H9 (cell line): ENCODE results near the gene PPP1R13B. TPM values are rescaled to one million over a fixed set of nuclear protein-coding genes. Genes with fewer than 3 reads are reported as not detected.

Experiments used
- DNase-seq: peaks from one replicate; pipeline ENCODE4 v3.0.0-alpha.2; 2017
- H2AFZ ChIP-seq: one replicate; pipeline ENCODE4 v1.6.1; 2013; ENCODE audit warnings: mild to moderate bottlenecking, low read length, control low read depth, moderate library complexity
- H2AK5ac ChIP-seq: 2 replicates; pipeline ENCODE4 v1.6.1; 2013; ENCODE audit warnings: low read length, control low read depth, mixed read lengths; ENCODE audit not compliant: insufficient read length
- H2BK120ac ChIP-seq: one replicate; pipeline ENCODE4 v1.6.1; 2013; ENCODE audit warnings: low read depth, mild to moderate bottlenecking, low read length, control low read depth, inconsistent platforms; ENCODE audit not compliant: poor library complexity, severe bottlenecking
- H2BK12ac ChIP-seq: 2 replicates; pipeline ENCODE4 v1.6.1; 2013; ENCODE audit warnings: low read length, control low read depth, mixed read lengths, low read depth; ENCODE audit not compliant: insufficient read length
- H2BK15ac ChIP-seq: 2 replicates; pipeline ENCODE4 v1.6.1; 2013; ENCODE audit warnings: low read depth, low read length, control low read depth
- H2BK20ac ChIP-seq: one replicate; pipeline ENCODE4 v1.6.1; 2013; ENCODE audit warnings: low read depth, mild to moderate bottlenecking, low read length, control low read depth, inconsistent platforms; ENCODE audit not compliant: poor library complexity, severe bottlenecking
- H2BK5ac ChIP-seq: 2 replicates; pipeline ENCODE4 v1.6.1; 2013; ENCODE audit warnings: low read length, control low read depth, mixed read lengths; ENCODE audit not compliant: insufficient read length
- H3K14ac ChIP-seq: 2 replicates; pipeline ENCODE4 v1.6.1; 2013; ENCODE audit warnings: low read length, control low read depth; ENCODE audit not compliant: insufficient read depth
- H3K18ac ChIP-seq: 2 replicates; pipeline ENCODE4 v1.6.1; 2013; ENCODE audit warnings: low read depth, mild to moderate bottlenecking, mixed read lengths, low read length, control low read depth; ENCODE audit not compliant: insufficient read length
- H3K23ac ChIP-seq: 2 replicates; pipeline ENCODE4 v1.6.1; 2013; ENCODE audit warnings: low read length, control low read depth, mixed read lengths, low read depth; ENCODE audit not compliant: insufficient read length
- H3K23me2 ChIP-seq: 2 replicates; pipeline ENCODE4 v1.6.1; 2013; ENCODE audit warnings: low read depth, mild to moderate bottlenecking, mixed read lengths, low read length, control low read depth; ENCODE audit not compliant: insufficient read length, poor library complexity, severe bottlenecking
- H3K27ac ChIP-seq: 2 replicates; pipeline ENCODE4 v1.5.1; 2013; ENCODE audit warnings: low read length, control low read depth, mixed read lengths, low read depth; ENCODE audit not compliant: insufficient read length
- H3K27me3 ChIP-seq: 2 replicates; pipeline ENCODE4 v1.6.1; 2013; ENCODE audit warnings: low read length, control low read depth, inconsistent platforms; ENCODE audit not compliant: insufficient read depth
- H3K4ac ChIP-seq: 2 replicates; pipeline ENCODE4 v1.6.1; 2013; ENCODE audit warnings: low read depth, mild to moderate bottlenecking, control low read depth, inconsistent platforms, low read length, moderate library complexity
- H3K4me1 ChIP-seq: 2 replicates; pipeline ENCODE4 v1.6.1; 2013; ENCODE audit warnings: low read length, control low read depth, inconsistent platforms; ENCODE audit not compliant: insufficient read depth
- H3K4me2 ChIP-seq: 2 replicates; pipeline ENCODE4 v1.6.1; 2013; ENCODE audit warnings: low read length, control low read depth, mixed read lengths; ENCODE audit not compliant: insufficient read length, insufficient read depth
- H3K56ac ChIP-seq: 2 replicates; pipeline ENCODE4 v1.6.1; 2013; ENCODE audit warnings: low read depth, mild to moderate bottlenecking, mixed read lengths, low read length, control low read depth; ENCODE audit not compliant: insufficient read length
- H3K79me1 ChIP-seq: 2 replicates; pipeline ENCODE4 v1.6.1; 2013; ENCODE audit warnings: low read depth, mild to moderate bottlenecking, moderate library complexity, low read length, control low read depth, inconsistent platforms; ENCODE audit not compliant: insufficient read depth, poor library complexity, severe bottlenecking
- H3K79me2 ChIP-seq: 2 replicates; pipeline ENCODE4 v1.6.1; 2013; ENCODE audit warnings: low read length, control low read depth, inconsistent platforms; ENCODE audit not compliant: insufficient read depth
- H3K9ac ChIP-seq: 2 replicates; pipeline ENCODE4 v1.6.1; 2013; ENCODE audit warnings: low read length, control low read depth, mixed read lengths; ENCODE audit not compliant: insufficient read length; ENCODE audit errors: extremely low read depth
- H3K9me3 ChIP-seq: one replicate; pipeline ENCODE4 v1.6.1; 2013; ENCODE audit warnings: low read depth, low read length, inconsistent platforms; ENCODE audit not compliant: control insufficient read depth
- H3T11ph ChIP-seq: one replicate; pipeline ENCODE4 v1.6.1; 2013; ENCODE audit warnings: mild to moderate bottlenecking, low read length, control low read depth, inconsistent platforms
- H4K20me1 ChIP-seq: one replicate; pipeline ENCODE4 v1.6.1; 2013; ENCODE audit not compliant: control insufficient read depth, insufficient read length, insufficient read depth
- H4K5ac ChIP-seq: 2 replicates; pipeline ENCODE4 v1.6.1; 2013; ENCODE audit warnings: low read depth, mild to moderate bottlenecking, mixed read lengths, low read length, control low read depth; ENCODE audit not compliant: insufficient read length
- H4K8ac ChIP-seq: replicated peaks from 2 replicates; pipeline ENCODE4 v1.6.1; 2013; ENCODE audit warnings: low read length, control low read depth, mixed read lengths, low read depth; ENCODE audit not compliant: insufficient read length
- H4K91ac ChIP-seq: 2 replicates; pipeline ENCODE4 v1.6.1; 2013; ENCODE audit warnings: low read depth, mild to moderate bottlenecking, moderate library complexity, mixed read lengths, low read length, control low read depth; ENCODE audit not compliant: insufficient read length
- H3K27ac Mint-ChIP-seq, 3 experiments: 2 replicates in 2 of 3; 3 replicates in 1 of 3; pipeline ENCODE4 v1.8.0; 2020 to 2021; ENCODE audit warnings: mixed read lengths in 3 of 3, mild to moderate bottlenecking in 1 of 3, moderate library complexity in 1 of 3
- H3K27me3 Mint-ChIP-seq: 2 replicates; pipeline ENCODE4 v1.8.0; 2021; ENCODE audit warnings: low read depth, mild to moderate bottlenecking, moderate library complexity, mixed read lengths
- H3K36me3 Mint-ChIP-seq, 3 experiments: 2 replicates in 2 of 3; 3 replicates in 1 of 3; pipeline ENCODE4 v1.8.0; 2020 to 2021; ENCODE audit warnings: low read depth in 3 of 3, mixed read lengths in 3 of 3; ENCODE audit not compliant: insufficient read depth in 1 of 3
- H3K4me1 Mint-ChIP-seq, 2 experiments: 2 replicates each; pipeline ENCODE4 v1.8.0; 2020; ENCODE audit warnings: mixed read lengths in 2 of 2
- H3K4me3 Mint-ChIP-seq, 2 experiments: 2 replicates in 1 of 2; 3 replicates in 1 of 2; pipeline ENCODE4 v1.8.0; 2020 to 2021; ENCODE audit warnings: mild to moderate bottlenecking in 2 of 2, mixed read lengths in 2 of 2, moderate library complexity in 1 of 2
- H3K9me3 Mint-ChIP-seq, 2 experiments: 2 replicates in 1 of 2; 3 replicates in 1 of 2; pipeline ENCODE4 v1.8.0; 2020; ENCODE audit warnings: mild to moderate bottlenecking in 2 of 2, mixed read lengths in 2 of 2, moderate library complexity in 1 of 2
- WGBS: extraction: QIAGEN DNeasy Blood & Tissue Kit; methylation state at CpG from one replicate; pipeline ENCODE4 v1.1.7; 2013; ENCODE audit warnings: missing lambda C conversion rate, low lambda C conversion rate, mixed read lengths; ENCODE audit not compliant: insufficient read length; ENCODE audit errors: extremely low coverage; 5-methylcytosine and 5-hydroxymethylcytosine counted together
- total RNA-seq: library from RNA; stranded (reverse); gene quantifications from 2 replicates; pipeline ENCODE4 v1.2.1, GENCODE V29; 2021
- TF ChIP-seq, protein P1 (sequence below): fragments of 200-600 bp; sonication (generic); conservative IDR thresholded peaks from 3 replicates; pipeline ENCODE4 v1.8.0; 2021; ENCODE audit warnings: antibody characterized with exemption, mild to moderate bottlenecking

PPP1R13B gene
- total RNA-seq, 1 experiment from 2014 or later = 6.0 TPM

GRCh38 chr14:103818870-103819269 lies 28.5 kb downstream of the PPP1R13B start:
- H4K20me1 ChIP-seq = no peaks in the 10 kb centered on the region
- Mint-ChIP-seq H3K27ac (0 out of 7 replicates have a peak overlapping the region, but pooled peaks of 1 of the 3 experiments have one; percentile 70), H3K4me3 (no peak overlapping the region)

More at GRCh38 chr14:103818870-103819269, 28.5 kb downstream of the PPP1R13B start:
- H3K4me1 ChIP-seq = 0 out of 2 replicates have a peak, but pooled peaks cover 2% of the 10 kb centered on the region
- no peaks in the 10 kb centered on the region; the same call in 1 of the 2 replicates for H3K27me3 Mint-ChIP-seq
- H4K5ac ChIP-seq = no peak overlapping the region
- H3K4ac ChIP-seq = no peak overlapping the region
- TF ChIP-seq, protein P1, sequence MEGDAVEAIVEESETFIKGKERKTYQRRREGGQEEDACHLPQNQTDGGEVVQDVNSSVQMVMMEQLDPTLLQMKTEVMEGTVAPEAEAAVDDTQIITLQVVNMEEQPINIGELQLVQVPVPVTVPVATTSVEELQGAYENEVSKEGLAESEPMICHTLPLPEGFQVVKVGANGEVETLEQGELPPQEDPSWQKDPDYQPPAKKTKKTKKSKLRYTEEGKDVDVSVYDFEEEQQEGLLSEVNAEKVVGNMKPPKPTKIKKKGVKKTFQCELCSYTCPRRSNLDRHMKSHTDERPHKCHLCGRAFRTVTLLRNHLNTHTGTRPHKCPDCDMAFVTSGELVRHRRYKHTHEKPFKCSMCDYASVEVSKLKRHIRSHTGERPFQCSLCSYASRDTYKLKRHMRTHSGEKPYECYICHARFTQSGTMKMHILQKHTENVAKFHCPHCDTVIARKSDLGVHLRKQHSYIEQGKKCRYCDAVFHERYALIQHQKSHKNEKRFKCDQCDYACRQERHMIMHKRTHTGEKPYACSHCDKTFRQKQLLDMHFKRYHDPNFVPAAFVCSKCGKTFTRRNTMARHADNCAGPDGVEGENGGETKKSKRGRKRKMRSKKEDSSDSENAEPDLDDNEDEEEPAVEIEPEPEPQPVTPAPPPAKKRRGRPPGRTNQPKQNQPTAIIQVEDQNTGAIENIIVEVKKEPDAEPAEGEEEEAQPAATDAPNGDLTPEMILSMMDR = no peak
- no peak overlapping the region for H4K8ac ChIP-seq
- no peak overlapping the region for H2BK12ac ChIP-seq
- no CpG with 5 or more reads among the region's 1 CpG for WGBS
- no peaks in the 10 kb centered on the region for H3K27me3 ChIP-seq
- H3K79me2 ChIP-seq = no peaks in the 10 kb centered on the region
- no peaks in the 10 kb centered on the region for H3K9me3 ChIP-seq
- no peaks in the 10 kb centered on the region for H3K23me2 ChIP-seq
- no peak overlapping the region for H3K9ac ChIP-seq
- no peak overlapping the region for H3T11ph ChIP-seq
- H3K4me1 Mint-ChIP-seq = peaks cover 17 to 20% of the 10 kb centered on the region in 2 experiments
- H3K36me3 Mint-ChIP-seq = peaks cover 0 to 4% (median 0%) of the 10 kb centered on the region in 3 experiments; a peak in 2 of 7 replicates
- no peak overlapping the region for H3K4me2 ChIP-seq
- no peak for DNase-seq
- H4K91ac ChIP-seq = no peak overlapping the region
- H3K14ac ChIP-seq = no peak overlapping the region
- H2AK5ac ChIP-seq = no peak overlapping the region
- no peak overlapping the region for H2BK15ac ChIP-seq
- no peak overlapping the region for H2AFZ ChIP-seq
- no peaks in the 10 kb centered on the region for H3K79me1 ChIP-seq
- H2BK5ac ChIP-seq = no peak overlapping the region
- H3K56ac ChIP-seq = no peak overlapping the region
- H3K18ac ChIP-seq = no peak overlapping the region
- peaks cover 0 to 3% of the 10 kb centered on the region in 2 experiments; a peak in 1 of 5 replicates for H3K9me3 Mint-ChIP-seq
- H2BK120ac ChIP-seq = no peak overlapping the region
- H3K27ac ChIP-seq = no peak overlapping the region
- H2BK20ac ChIP-seq = no peak overlapping the region
- H3K23ac ChIP-seq = no peak overlapping the region
